GM18519 (cell line): ENCODE results near the gene SUGCT.
"Not testable (repeated sequence)": the region's sequence is repeated elsewhere in the genome, so short reads cannot be mapped to it uniquely, and the experiment has no call there.

Source experiments
- ATAC-seq: cut with Tn5 transposase; IDR thresholded peaks from one replicate; pipeline ENCODE4 v1.9.1; 2021; ENCODE audit warnings: mild to moderate bottlenecking, moderate library complexity; ENCODE audit not compliant: unreplicated experiment, low FRiP score

The SUGCT gene

DNA sequence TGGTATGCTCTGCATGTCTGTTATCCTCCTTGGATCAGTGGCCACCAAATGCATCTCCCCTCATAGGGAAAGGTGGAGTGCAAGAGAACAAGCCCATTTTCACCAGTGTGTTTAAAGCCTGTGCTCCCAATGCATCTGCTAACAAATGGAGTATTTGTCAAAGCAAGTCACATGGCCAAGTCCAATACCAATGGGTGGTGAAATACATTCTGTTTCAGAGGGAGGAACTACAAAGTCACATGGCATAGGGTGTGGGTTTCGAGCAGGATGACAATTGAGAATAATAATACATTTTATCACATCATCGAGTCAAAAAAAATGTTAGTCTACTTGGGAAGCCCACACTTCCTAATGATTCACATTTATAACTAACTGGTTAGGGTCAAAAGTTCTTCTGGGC is 62.7 kb downstream of the SUGCT start:
- ATAC-seq: no peak

DNA sequence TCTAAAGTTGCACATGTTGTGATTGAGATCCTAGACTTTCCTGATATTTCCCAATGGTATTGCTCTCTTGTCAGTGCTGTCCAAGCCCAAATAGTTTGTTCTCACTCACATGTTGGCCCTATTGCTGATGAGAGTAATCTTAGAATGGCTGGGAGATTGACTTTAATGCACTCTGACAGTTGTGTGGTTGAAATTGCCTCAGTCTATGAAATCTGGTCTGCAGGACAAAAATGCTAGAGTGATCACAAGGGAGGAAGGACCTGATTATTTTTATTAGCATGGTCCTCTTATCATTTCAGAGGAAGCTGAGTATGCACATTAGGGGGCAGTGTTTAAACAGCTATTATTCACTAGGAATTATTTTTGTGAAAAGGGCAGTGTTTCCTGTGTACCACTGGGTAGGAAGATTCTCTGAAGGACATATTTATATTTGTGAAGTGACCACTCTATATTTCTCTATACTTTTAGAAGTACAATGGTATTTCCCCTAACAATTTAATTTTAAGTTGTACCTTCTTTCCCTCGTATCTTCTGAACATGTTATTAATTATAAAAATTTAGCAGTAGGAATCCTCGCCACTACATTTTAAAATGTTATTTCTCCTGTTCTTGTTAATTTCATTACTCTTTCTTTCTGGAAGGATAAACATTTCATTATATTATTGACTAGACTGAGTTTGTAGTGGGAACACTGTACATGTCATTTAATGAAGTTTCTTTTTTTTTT is 64.4 kb downstream of the SUGCT start:
- no peak for ATAC-seq

DNA sequence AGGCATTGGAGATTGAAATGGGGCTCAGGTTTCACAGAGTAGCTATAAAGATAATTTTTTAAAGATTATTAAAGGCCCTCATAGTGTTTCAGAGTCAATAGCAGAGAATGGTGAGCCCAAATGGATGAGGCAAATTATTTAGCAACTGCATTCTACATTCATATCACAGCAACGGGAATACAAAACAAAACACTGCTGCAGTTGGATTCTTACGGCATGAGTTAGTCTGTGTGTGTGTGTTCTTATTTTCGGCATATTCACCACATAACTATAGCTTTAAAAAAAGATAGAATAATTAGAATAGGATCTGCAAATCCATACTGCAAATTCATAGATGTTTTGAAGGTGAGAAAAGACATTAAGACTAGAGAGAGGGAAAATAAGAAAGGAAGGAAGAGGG is 66.0 kb downstream of the SUGCT start:
- no peak for ATAC-seq

DNA sequence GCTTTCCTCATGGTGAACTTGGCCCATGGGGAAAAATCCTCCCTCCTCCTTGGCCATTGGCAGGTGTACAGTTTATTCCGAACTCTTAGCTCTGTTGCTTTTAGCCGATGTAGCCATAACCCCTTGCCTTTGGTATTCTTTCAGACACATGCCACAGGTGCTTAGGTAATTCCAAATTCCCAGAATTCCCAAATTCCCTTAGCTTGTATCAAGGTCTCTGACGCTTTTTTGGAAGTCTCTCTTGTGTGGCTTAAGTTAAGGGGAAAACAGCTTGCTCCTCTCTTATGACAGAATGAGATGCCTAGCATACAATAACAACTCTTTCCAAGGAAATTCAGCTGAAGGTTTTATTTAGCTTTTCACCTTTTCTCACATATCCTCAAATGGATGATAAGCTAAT is 68.0 kb downstream of the SUGCT start:
- ATAC-seq: no peak

DNA sequence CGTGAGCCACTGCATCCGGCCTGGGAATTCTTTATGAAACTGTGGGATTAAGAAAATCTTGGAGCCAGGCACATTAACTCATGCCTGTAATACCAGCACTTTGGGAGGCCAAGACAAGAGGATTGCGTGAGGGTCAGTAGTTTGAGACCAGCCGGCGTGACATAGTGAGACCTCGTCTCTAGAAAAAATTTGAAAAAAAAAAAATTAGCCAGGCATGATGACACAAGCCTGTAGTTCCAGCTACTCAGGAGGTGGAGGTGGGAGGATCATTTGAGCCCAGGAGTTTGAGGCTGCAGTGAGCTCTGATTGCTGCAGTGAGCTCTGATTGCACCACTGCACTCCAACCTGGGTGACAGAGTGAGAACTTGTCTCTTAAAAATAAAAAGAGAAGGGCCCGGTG is 69.8 kb downstream of the SUGCT start:
- no peak for ATAC-seq

DNA sequence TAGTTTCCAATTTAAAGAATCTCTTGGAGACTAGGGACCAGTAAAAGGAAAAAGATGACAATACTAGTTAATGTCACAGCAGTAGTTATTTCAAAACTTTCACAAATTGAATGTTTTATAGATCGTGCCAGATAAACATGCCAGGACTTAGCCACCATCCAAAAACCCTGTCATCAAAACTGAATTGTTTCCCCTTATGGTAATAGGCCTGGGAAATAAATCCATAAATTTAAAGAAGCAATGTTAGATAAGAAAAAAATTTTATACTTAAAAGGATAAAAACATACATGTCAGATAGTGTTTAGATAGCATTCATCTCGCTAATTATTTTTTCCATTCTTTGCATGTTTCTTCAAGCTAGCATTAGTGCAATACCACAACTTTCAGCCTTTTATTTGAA is 71.2 kb downstream of the SUGCT start:
- no peak for ATAC-seq

DNA sequence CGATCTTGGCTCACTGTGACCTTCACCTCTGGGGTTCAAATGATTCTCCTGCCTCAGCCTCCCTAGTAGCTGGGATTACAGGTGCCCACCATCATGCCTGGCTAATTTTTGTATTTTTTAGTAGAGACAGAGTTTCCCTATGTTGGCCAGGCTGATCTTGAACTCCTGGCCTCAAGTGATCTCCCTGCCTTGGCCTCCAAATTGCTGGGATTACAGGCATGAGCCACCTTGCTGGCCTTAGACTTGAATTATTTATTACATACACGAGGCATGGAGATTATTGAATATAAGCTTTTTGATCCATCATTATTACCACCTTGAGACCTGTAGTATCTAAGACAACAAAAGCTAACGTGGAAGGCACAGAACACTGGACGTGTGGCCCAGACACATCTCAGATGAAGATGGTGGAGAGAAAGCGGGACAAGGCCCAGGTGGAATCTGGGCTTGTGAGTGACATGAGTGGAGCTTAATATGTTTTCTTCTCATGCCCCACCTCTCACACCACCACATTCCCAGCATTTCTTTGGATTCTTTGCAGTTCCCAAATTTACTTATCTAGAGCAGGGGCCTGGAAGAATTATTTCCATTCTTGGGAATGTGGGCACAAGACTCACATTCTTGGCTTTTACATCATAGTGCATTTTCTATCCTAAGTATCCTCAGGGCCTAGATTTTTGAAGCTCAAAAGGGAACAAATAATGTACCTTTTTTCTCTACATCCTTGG is 76.6 kb downstream of the SUGCT start:
- ATAC-seq: no peak

DNA sequence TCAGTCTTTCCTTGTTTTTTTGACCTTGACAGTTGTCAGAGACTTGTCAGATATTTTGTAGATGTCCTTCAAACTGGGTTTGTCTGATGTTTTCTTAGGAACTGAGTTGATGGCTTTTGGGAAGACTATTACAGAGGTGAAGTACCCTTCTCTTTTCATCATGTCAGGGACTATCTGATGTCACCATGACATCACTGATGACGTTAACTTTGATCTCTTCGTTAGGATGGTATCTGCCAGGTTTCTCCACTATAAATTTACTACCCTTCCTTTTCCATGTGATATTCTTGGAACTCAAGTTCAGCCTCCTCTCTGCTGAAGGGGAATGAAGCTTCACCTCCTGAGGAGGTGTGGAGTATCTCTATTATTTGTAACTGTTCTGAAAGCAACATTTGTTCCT is 78.5 kb downstream of the SUGCT start:
- ATAC-seq: no peak

DNA sequence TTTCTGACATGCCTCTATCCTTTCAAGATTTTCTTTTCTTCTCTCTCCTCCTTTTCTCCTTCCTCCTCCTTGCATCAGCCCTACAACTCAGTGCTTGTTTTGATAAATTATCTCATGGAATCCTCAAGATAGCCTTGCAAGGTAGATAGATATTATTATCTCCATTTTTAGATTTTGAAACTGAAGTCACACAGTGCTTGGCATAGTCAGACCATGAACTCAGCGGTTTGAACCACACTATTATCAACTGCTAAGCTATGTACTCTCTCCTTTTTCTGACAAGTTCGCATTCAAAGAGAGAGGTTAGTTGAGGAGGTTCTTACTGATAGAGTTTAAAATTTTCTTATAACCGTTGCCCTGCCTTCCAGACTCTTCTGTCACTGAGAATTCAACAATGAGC is 79.1 kb downstream of the SUGCT start:
- ATAC-seq: no peak

DNA sequence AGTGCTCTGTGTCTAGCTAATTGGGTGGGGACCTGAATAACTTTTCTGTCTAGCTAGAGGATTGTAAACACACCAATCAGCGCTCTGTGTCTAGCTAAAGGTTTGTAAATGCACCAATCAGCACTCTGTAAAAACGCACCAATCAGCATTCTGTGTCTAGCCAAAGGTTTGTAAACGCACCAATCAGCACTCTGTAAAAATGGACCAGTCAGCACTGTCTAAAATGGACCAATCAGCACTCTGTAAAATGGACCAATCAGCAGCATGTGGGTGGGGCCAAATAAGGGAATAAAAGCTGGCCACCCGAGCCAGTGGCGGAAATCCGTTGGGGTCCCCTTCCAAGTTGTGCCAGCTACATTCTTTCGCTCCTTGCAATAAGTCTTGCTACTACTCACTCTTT is 83.8 kb downstream of the SUGCT start:
- not testable (repeated sequence) for ATAC-seq

DNA sequence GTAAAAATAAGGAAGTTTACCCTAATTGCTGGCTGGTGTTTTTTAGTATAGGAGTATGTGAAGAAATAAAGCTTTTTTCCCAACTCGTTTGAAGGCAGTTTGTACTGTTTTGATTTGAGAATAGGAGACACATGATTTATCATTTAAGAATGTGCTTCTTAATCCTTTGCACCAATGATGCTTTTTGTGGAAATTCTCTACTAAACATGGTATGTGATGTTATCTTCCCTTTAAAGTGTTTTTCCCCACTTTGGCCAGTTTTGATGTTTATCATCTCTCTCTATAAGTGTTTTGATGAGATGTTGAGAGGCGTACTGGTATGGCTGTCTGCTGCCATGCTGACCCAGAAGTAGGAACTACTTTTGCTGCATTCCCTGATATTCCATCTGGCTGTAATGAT is 85.1 kb downstream of the SUGCT start:
- no peak for ATAC-seq

DNA sequence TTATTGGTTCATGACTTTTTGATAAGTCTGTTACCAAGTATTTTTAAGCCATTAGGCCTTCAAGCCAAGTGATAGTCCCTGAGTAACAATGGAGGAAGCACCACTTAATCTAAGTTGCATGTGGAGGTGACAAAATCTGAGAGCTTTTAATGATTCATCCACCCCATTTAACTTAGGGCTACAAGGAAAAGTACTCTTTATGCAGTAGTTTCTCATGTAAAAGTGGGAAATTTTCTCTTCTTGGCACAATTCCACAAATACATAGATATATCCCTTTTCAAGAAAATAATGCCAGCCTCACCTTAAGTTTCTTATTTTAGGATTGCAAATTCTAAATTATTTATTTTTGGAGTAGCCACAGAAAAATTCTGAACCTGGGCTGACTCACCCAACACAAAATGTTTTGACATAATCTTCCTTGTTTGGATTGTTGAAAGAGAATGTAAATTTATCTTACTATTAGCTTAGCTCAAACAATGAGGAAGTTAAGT is 85.7 kb downstream of the SUGCT start:
- no peak for ATAC-seq

DNA sequence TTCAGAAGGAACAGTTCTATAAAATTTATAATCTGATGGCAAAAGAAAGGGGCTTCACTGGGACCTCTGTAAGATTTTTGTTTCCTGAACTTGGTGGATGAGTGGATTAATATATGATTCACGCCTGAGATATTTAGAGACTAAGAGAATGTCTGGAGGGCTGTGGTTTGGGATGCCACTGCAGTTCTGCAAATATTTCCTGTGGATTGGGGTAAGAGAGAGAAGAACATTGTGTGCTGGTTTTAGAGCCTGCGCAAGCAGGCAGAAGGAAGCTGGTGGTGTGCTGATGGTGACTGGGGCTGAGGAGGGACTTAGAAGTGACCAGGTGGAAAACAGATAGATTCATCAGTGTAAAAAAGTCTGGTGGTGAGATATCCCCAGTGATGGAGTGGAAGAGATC is 87.0 kb downstream of the SUGCT start:
- no peak for ATAC-seq

DNA sequence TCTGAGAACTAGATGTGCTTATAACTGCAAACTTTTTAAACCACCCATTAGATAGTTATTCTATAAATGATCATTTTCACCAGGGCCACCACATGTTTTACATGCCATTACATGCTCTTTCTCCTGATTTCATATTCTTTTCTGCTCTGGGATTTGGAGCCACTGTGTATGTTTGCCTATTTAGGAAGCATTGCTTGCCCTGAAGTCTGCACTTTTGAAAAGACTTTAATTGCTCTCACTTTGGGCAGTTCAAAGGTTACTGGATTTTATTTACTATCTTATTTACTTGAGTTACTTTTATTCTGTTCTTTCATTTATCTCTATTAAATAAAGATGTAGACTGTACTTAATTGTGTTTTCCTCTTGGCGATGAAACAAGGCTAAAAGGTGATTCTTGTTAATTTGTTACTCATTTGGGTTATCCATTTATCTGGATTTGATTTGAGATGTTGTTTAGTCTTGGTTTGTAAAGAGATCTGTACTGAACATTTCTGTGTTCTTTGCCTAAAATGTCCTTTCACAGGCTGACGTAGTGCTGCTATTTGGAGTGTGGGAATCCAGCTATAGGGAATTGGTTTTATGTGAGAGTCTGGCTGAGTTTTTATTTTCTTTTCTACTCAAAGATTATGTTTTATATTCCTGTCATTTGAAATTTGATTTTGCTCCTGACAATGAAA is 88.8 kb downstream of the SUGCT start:
- ATAC-seq: no peak

DNA sequence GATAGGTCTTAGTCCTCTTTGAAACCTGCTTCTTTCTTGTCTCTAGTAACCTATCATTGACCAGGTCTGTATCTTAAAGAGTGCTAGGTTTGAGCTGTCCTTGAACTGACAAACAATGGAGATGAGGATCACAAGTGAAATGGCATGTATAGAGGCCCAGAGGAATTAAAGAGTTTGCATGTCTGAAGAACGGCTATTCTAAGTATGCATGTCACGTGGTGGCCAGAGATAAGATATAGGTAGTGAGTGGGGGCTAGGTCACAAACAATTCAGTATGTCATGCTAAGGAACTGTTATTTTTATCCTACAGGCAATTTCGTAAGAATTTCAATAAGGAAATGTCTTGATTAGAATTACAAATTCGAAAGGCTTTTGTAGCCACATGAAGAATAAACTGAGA is 95.3 kb downstream of the SUGCT start:
- ATAC-seq: no peak

DNA sequence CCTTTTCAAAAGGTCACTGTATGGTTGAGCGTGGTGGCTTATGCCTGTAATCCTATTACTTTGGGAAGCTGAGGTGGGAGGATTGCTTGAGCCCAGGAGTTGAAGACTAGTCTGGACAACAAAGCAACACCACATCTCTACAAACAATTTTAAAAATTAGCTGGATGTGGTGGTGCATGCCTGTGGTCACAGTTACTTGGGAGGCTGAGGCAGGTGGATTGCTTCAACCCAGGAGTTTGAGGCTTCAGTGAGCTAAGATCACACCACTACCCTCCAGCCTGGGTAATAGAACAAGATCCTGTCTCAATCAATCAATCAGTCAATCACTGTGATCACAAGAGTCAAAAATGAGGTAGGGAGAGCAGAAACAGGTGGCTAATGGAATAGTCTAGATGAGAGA is 97.0 kb downstream of the SUGCT start:
- no peak for ATAC-seq

DNA sequence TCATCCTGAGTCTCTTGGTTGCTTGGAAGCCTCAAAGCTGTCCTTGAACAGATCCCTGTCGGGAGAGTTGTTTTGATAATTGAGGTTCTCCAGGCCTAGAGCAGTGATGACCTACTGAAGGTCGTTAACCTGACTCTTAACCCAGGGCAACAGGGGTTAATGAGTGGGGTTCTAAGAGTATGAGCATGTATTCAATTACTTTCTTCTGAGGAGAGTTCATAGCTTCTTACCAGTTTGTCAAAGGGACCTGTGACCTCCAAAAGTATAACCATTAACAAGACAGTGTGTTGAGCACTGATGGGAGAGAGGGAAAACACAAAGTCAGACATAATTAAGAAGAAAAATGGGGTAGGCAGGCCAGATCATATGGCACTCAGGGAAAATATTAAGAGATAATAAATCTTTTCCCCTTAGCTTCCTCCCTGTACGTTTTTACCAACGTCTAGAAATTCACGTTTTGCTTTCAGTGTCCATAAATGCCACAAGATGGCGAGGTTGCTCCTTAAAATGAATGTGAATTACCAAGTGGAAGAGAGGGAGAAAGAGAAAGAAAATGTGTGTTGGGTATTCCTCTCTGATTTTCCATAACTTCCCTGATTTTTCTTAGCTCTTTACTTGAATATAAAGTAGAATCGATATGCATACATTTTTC is 97.6 kb downstream of the SUGCT start:
- ATAC-seq: peak; percentile 48

DNA sequence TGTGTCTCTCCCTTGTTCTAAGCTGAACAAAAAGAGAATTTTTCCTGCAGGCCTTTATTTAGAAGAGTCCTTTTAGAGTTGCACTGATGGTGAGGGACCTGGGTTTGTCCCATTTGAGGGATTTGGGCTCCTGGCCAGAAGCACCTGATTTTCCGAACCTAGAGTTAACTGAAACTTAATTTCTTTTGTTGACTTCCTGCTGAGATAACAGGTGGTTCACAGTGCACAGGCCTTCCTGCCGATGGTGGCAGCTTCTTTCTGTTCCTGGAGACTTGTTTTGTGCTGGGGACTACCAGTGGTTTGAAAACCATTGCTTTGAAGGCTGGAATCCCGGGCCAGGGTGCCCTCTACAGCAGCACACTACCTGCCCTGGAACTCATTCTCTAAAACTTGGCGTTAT is 99.2 kb downstream of the SUGCT start:
- ATAC-seq: no peak

DNA sequence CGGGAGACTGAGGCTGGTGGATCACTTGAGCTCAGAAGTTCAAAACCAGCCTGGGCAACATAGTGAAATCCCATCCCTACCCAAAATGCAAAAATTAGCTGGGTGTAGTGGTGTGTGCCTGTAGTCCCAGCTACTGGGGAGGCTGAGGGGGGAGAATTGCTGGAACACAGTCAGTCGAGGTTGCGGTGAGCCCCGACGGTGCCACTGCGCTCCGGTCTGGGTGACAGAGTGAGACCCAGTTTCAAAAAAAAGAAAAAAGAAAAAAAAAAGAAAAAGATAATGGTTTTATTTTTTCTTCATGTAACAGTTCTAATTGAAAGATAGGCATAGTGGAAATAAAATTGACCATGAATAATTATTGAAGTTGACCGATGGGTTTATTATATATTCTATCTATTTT is 99.9 kb downstream of the SUGCT start:
- no peak for ATAC-seq

DNA sequence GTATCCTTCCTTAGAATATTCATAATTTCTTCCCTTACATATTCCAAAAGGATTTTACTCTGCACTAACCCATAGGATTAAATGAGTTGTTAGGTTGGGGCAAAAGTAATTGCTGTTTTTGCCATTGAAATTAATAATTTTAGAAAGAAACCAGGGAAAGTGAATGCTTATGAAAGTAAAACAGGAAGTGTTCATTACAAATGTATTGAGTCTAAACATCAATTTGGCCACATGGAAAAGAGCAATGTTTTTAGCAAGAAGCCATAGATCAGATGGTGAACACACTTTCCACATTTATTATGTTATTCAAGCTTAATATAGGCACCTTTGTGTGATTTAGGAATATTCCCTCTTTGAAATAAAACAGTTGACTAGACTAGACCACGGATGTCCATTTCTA is 102.9 kb downstream of the SUGCT start:
- no peak for ATAC-seq

DNA sequence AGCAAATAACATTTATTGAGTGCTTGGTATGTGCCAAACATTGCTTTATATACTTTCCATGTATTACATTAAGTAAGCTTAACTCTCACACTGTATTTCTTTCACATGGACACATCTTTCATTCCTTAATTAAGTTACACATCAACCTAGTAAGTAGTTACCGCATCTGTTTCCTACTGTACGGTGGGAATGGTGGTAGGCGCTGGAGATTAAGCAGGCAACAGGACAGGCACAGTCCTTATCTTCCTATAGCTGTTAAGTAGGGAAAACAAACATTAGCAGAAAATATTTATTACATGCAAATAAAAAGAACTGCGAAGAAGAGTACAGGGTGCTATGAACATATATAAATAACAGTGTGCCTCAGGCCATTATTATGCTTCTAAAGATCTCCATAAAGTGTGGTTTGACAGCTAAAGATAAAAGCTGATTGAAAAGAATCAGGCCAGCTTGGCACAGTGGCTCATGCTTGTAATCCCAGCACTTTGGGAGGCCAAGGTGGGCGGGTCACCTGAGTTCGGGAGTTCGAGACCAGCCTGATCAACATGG is 105.0 kb downstream of the SUGCT start:
- ATAC-seq: no peak
